Smooth muscle cell of the brain vasculature (primary cell): Measurements from ENCODE around the gene USP3.
"Not testable (repeated sequence)": the region's sequence is repeated elsewhere in the genome, so short reads cannot be mapped to it uniquely, and the experiment has no call there.

Experiments
- DNase-seq: peaks from one replicate; pipeline ENCODE4 v3.0.0-alpha.2; 2012; ENCODE audit warnings: low read depth, low spot score

Gene USP3

GRCh38 chr15:63512148-63512547 is 7.8 kb downstream of the USP3 start:
- DNase-seq: no peak

- DNase-seq: no peak
These were observed 8.9 kb downstream of the USP3 start for GRCh38 chr15:63513271-63513670.

DNA sequence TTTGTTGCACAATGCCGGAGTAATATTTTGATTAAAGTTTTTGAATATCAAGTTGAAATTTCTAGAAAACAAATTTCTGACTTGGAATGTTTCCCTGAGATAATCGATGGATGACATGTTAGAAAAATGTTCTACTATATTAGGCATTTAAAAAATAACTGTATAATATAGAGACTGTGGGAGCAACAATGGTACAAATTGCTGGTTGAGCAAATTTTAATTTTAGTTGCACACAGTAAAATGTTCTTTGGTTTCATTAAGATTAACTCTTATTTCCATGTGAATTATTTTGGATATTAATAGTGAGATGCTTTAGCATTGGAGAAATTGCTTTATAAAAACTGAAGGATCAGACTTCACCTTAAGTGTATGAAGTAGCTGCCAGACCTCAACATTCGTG is 9.3 kb downstream of the USP3 start:
- no peak for DNase-seq

GRCh38 chr15:63514531-63514943 is 10.1 kb downstream of the USP3 start:
- no peak for DNase-seq

DNA sequence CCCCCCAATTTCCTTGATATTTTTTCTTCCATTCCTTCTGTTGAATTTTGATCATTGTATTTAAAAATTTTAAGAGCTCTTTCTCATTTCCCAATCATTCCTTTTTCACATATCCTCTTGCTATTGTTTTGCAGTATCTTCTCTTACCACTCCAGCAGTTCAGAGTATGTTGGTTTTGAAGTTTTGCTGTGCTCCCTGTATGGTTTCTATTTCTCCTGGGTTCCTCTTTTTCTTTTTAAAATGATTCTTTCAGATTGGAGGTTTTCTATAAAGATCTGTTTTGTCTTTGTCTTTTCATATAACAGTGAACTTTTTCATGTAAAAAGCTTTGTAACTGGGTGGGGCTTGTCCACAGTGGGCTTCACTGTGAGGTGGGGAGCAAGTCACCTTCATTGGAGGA is 12.8 kb downstream of the USP3 start:
- DNase-seq: no peak

- no peak for DNase-seq
These were observed 13.2 kb downstream of the USP3 start for GRCh38 chr15:63517628-63518027.

DNA sequence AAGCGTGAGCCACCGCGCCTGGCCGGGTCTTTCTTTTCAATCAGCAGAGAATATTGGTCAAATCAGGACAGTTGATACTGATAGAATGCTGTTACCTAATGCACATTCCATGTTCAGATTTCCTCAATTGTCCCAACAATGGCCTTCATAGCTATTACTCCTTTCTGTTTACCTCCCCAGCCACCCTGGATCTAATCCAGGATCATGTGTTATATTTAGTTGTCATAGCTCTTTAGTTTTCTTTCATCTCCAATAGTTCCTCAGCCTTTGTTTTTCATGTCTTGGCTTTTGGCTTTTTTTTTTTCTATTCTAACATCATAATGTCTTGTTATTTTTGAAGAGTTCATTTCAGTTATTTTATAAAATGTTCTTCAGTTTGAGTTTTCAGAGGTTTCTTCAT is 14.6 kb downstream of the USP3 start:
- no peak for DNase-seq

DNA sequence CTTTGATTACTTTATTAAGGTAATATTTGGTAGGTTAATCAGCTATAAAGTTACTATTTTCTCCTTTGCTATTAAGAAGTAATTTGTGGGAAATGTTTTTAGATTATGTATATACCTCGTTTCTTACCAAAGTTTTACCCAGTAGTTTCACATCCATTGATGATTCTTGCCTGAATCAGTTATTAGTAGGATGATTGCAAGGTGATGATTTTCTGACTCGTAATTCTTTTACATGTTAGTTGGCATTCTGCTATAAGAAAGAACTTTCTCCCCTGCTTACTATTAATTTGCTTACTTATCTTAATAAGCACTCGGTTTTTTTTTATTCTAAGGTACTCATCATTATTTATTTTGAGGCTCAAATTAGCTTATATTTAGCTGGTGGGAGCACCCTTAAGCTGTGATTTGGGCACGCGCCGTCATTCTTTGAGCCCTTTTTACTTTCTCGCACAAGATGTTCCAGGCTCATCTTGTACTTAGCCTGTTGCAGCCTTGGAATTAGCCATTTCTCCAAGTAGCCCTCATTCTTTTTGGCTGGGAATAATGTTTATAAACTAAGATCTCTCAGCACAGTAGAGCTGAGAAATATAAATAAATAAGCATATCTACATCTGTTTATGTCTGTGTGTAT is 15.3 kb downstream of the USP3 start:
- DNase-seq: no peak

DNA sequence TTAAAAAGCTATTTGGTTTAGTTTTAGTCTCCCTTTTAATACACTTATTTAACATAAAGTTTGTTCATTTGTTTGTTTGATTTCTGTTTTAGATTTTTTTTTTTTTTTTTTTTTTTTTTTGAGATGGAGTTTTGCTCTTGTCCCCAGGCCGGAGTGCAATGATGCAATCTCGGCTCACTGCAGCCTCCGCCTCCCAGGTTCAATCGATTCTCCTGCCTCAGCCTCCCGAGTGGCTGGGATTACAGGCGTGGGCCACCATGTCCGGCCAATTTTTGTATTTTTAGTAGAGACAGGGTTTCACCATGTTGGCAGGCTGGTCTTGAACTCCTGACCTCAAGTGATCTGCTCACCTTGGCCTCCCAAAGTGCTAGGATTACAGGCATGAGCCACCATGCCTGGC is 16.1 kb downstream of the USP3 start:
- not testable (repeated sequence) for DNase-seq

GRCh38 chr15:63522225-63522578 is 17.8 kb downstream of the USP3 start:
- no peak for DNase-seq

DNA sequence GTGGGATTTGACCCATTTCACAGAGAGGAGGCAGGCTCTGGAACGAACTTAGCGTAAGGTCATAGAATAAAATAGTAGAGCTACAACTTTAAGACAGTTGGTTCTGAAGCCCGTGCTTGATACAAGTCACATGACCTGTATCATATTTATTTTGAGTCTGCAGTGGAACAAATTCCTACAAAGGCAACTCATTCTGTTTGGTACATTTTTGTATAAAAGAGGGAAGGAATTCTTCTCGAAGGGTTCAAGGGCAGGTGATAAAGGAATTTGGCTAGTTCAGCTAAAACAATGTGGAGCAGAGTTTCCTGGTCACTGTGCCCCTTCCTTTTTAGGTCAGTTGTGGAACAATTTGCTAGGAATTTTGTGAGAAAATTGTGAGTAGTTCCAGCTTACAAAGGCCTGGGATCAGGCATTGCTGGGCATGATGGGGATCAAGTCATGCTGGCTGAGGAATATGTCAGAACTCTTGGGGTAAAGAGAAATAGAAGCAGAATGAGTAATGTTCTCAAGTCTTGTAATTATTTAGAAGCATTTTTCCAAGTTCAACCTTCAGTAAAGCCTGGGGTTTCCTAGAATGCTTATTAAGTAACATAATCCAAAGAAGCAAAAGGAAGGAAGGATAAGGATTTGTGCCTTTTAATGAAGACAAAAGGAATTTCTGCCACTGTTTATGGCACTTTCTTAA is 19.1 kb downstream of the USP3 start:
- DNase-seq: no peak

- DNase-seq: no peak
These were observed 20.1 kb downstream of the USP3 start for GRCh38 chr15:63524316-63525015.

GRCh38 chr15:63526401-63526800 is 22.0 kb downstream of the USP3 start:
- DNase-seq: no peak

- DNase-seq: no peak
These were observed 23.8 kb downstream of the USP3 start for GRCh38 chr15:63528138-63528659.

DNA sequence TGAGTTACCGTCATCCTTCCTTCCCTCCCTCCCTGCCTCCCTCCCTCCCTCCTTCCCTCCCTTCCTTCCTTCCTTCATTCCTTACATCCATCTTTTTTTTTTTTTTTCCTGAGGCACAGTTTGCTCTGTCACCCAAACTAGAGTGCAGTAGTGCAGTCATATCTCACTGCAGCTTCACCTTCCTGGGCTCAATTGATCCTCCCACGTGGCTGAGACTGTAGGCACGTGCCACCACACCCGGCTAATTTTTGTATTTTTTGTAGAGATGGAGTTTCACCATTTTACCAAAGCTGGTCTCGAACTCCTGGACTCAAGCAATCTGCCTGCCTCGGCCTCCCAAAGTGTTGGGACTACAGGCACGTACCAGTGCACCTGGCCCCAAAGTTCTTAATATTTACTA is 25.8 kb downstream of the USP3 start:
- no peak for DNase-seq

- no peak for DNase-seq
These were observed 26.4 kb downstream of the USP3 start for GRCh38 chr15:63530752-63531299.

DNA sequence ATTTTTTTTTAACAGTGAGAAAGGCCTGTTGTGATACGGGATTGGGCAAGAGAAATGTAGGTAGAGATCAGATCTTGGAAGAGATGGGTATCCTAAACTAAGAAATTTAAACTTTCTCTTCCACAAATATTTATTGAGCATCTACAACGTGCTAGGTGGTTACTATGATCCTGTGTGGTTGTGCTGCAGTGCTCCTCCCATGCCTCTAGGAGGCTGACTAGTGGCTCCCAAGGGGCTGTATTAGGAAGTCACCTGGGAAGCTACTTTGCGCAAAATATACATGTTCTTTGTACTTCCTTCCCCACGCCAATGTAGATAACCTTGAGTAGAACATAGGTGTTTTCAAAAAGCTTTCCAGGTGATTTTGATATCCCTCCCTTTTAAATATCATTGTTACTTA is 27.2 kb downstream of the USP3 start:
- DNase-seq: no peak

DNA sequence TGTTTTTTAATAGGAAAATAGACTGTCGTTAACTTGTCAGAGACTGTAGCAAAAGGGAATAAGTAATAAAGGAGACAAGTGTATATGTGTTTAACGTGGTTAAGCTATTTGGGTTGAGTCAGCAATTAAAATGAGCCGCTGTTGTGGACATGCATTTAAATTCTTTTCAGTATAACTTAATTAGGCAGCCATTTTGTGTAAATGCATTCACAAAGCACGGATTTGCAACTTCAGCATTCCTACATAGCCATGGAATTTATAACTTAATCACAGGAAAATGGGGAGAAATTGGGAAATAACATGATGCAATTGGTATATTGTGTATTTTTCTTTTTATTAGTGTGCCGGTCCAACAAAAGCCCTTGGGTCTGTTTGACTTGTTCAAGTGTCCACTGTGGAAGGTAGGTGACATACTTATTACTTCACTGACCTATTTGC is 27.9 kb downstream of the USP3 start:
- no peak for DNase-seq

DNA sequence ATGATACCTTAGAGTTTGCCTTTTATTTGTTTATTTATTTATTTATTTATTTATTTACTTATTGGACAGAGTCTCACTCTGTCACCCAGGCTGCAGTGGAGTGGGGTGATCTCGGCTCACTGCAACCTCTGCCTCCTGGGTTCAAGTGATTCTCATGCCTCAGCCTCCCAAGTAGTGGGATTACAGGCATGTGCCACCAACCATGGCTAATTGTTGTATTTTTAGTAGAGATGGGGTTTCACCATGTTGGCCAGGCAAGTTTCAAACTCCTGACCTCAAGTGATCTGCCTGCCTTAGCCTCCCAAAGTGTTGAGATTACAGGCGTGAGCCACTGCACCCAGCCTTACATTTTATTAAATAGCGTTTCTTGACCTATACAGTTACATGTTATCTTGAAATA is 30.5 kb downstream of the USP3 start:
- not testable (repeated sequence) for DNase-seq

DNA sequence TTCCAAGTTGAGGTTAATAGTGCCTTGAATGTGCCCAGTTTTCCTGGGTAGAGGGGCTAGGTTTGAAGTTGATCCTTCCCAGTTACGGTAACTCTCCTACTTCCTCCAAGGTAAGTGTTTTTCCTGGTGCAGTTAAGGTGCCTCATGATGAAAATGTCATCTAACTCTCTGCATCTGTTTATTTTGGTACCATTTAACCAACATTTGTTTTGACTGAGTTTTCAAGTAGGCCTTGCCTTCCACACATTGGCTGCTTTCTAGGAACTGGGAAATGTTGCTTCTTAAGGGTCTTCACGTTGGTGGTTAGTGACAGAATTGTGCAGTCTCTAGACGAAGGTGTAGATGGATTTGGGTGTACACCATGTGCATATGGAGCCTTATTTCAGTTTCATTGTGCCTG is 31.3 kb downstream of the USP3 start:
- DNase-seq: no peak

- DNase-seq: no peak
These were observed 34.5 kb downstream of the USP3 start for GRCh38 chr15:63538876-63539275.

DNA sequence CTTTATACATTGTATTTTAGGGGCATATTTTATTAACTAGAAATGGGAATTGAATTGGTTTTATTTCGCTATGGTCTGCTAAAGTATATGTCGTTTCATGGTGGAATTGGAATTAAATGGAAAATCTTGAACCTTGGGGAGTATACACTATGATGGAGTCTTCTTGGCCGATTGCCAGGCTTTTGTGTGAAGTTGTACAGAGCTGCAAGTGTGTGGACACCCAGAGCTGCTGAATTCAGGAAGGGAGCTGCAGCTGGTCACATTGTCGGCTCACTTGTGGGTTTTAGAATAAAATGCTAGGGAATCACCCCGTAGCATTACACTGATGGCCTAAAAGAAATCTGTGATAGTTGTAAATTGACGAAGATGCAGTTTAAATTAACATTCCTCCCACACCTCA is 35.1 kb downstream of the USP3 start:
- DNase-seq: no peak

- no peak for DNase-seq
These were observed 35.6 kb downstream of the USP3 start for GRCh38 chr15:63539998-63540397.
